LNCAP (cell line): Measurements from ENCODE around the gene KCNAB3.

Experiments
- CTCF ChIP-seq: fragments of 450-650 bp; IDR thresholded peaks from 2 replicates; pipeline ENCODE4 v1.5.1; 2017; ENCODE audit warnings: mild to moderate bottlenecking

The KCNAB3 gene

GRCh38 chr17:7910281-7910680 lies 19.4 kb downstream of the KCNAB3 start:
- TF ChIP-seq CTCF = no peak

- TF ChIP-seq CTCF = no peak
Observed at GRCh38 chr17:7909089-7909488, 20.6 kb downstream of the KCNAB3 start.

GRCh38 chr17:7903154-7904103 lies 26.2 kb downstream of the KCNAB3 start:
- TF ChIP-seq CTCF = no peak

- no peak for TF ChIP-seq CTCF
Observed at GRCh38 chr17:7897773-7898172, 31.9 kb downstream of the KCNAB3 start.

GRCh38 chr17:7897090-7897489 lies 32.6 kb downstream of the KCNAB3 start:
- TF ChIP-seq CTCF = no peak

- no peak for TF ChIP-seq CTCF
Observed at GRCh38 chr17:7894866-7895265, 34.8 kb downstream of the KCNAB3 start.

GRCh38 chr17:7894226-7894625 lies 35.4 kb downstream of the KCNAB3 start:
- no peak for TF ChIP-seq CTCF
